Neuron (in vitro differentiated cells): ENCODE data around the gene FYCO1.

Source experiments
- H2AFZ ChIP-seq: one replicate; pipeline ENCODE4 v1.6.1; 2013; ENCODE audit warnings: low read depth, mild to moderate bottlenecking, inconsistent platforms, low read length, moderate library complexity
- H3K27me3 ChIP-seq: one replicate; pipeline ENCODE4 v1.6.1; 2013; ENCODE audit warnings: low read length; ENCODE audit not compliant: insufficient read depth
- H3K36me3 ChIP-seq: one replicate; pipeline ENCODE4 v1.6.1; 2013; ENCODE audit warnings: low read length; ENCODE audit not compliant: insufficient read depth
- H3K4me1 ChIP-seq: one replicate; pipeline ENCODE4 v1.6.1; 2013; ENCODE audit warnings: low read length; ENCODE audit not compliant: insufficient read depth
- H3K4me3 ChIP-seq: 2 replicates; pipeline ENCODE4 v1.5.1; 2013; ENCODE audit warnings: mild to moderate bottlenecking, low read length, moderate library complexity
- H3K9me3 ChIP-seq: one replicate; pipeline ENCODE4 v1.6.1; 2013; ENCODE audit warnings: low read length

Gene FYCO1

GRCh38 chr3:45938043-45938435, 57.6 kb downstream of the FYCO1 start:
- Histone ChIP-seq H3K9me3 (peaks cover 5% of the 10 kb centered on the region), H3K4me1 (no peaks in the 10 kb centered on the region), H3K27me3 (no peaks in the 10 kb centered on the region), H2AFZ (no peak overlapping the region), H3K4me3 (no peak overlapping the region), H3K36me3 (peaks cover 26% of the 10 kb centered on the region)

- no peaks in the 10 kb centered on the region for H3K4me1 ChIP-seq
Measured at GRCh38 chr3:45937206-45938042, 58.2 kb downstream of the FYCO1 start.

DNA sequence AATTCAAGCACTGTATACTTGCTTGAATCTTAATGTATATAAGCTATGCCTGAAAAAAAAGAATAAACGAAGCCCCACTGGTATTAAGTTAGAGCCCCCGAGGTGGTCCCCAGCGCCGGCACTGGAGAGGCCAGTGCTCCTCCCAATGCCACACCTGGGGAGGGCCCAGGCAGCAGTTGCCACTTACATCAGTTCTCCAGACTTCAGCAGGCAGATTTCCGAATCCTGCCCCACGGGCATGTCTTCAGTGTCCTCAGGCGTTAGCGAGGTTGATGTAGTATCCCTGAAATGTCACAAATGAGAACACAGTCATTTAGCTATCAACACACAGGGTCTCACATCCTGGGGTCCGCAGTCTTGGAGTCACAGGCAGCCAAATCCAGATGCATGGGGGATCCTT, 59.4 kb downstream of the FYCO1 start:
- Histone ChIP-seq H3K9me3 (peaks cover 5% of the 10 kb centered on the region), H3K27me3 (no peaks in the 10 kb centered on the region), H3K4me1 (no peaks in the 10 kb centered on the region), H3K36me3 (peaks cover 35% of the 10 kb centered on the region), H2AFZ (no peak overlapping the region), H3K4me3 (no peak overlapping the region)

More at GRCh38 chr3:45937206-45938042, 58.2 kb downstream of the FYCO1 start:
- H3K4me3 ChIP-seq: no peak overlapping the region
- no peak overlapping the region for H2AFZ ChIP-seq
- peaks cover 27% of the 10 kb centered on the region for H3K36me3 ChIP-seq
- peaks cover 5% of the 10 kb centered on the region for H3K9me3 ChIP-seq
- no peaks in the 10 kb centered on the region for H3K27me3 ChIP-seq

DNA sequence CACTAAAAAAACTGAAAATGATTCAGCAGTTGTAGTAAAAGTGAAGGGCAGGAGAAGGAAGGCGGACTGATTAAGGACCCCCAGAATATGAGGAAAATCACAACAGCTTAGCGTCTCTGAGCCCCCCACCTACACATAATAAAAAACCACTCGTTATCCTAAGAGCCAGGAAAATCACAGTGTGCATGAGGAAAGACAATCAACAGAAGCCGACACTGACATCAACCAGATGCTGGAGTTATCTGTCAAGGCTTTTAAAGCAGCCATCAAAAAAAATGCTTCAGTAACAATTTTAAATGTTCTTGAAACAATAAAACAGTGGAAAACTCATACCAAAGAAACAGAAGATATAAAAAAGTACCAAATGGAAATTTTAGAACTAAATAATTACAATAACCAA, 62.0 kb downstream of the FYCO1 start:
- Histone ChIP-seq H3K4me3 (no peak overlapping the region), H3K4me1 (no peaks in the 10 kb centered on the region), H3K9me3 (peaks cover 5% of the 10 kb centered on the region), H3K27me3 (no peaks in the 10 kb centered on the region), H2AFZ (no peak overlapping the region), H3K36me3 (peaks cover 54% of the 10 kb centered on the region)

DNA sequence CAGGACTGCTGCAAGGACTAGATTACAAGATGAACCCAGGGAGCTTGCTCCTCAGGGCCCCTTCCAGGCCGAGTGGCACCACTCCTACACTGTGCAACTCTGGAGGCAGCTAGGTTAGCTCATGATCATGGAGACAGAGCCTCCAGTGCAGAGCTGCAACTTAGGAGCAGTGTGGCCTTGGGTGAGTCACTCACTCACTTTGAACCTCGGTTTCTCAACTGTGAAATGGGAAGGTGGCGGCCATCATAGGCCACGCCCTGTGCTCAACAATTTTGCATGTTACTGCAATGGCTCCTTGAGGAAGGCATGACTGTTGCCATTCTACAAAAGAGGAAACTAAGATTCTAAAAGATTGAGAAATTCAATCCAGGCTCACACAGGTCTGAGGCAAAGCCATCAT, 63.5 kb downstream of the FYCO1 start:
- Histone ChIP-seq H3K36me3 (peaks cover 66% of the 10 kb centered on the region), H3K9me3 (peaks cover 5% of the 10 kb centered on the region), H2AFZ (no peak overlapping the region), H3K4me1 (no peaks in the 10 kb centered on the region), H3K4me3 (no peak overlapping the region), H3K27me3 (no peaks in the 10 kb centered on the region)

DNA sequence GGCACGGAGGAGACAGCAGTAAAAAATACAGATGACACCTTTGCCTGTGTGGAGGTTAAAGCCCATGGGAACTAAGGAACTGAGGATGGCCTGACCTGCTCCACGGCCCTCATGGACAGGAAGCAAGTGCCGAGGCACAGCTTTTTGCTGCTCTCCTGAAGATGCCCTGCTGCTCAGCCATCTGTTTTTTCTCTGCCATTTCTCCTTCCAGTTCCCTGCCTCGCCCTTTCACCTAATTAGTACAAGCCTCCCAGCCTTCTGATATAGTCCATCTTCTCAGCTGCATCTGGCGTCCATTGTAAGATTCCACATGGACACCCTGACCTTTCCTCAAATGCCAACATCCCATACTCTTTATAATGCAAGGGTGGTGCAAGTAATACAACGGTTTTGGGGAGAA, 64.1 kb downstream of the FYCO1 start:
- Histone ChIP-seq H3K36me3 (peaks cover 64% of the 10 kb centered on the region), H3K4me3 (no peak overlapping the region), H3K4me1 (no peaks in the 10 kb centered on the region), H3K27me3 (no peaks in the 10 kb centered on the region), H2AFZ (no peak overlapping the region), H3K9me3 (peaks cover 5% of the 10 kb centered on the region)

DNA sequence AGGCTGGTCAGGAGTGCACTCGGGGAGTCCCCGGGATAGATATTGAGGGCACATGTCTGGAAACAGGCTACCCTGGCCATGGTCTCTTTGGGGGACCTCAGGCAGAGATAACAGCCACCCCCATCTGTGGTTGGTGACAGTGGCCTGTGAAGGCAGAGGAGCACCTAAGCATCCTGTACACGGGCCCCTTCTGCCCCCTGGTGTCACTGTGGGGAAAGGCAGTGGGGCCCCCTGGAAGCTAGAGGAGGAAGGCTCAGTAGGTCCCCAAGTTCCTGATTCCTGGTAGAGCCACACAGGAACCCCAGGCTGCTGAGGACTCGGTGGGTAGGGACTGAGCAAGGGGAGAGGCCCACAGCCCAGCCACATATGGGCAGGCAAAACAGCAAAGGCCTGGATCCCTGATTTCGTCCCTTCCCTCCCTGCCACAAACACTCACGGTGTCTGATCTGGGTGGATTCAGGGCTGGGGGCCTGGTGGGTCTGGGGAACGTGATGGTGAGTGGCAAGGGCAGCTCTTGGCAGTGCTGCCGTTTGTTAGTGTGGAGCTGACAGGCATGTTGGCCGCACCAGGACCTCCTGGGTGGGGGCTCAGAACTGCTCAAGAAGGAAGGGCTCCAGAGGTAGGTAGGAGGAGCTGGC, 66.5 kb downstream of the FYCO1 start:
- H3K9me3 ChIP-seq: no peaks in the 10 kb centered on the region
- H3K4me1 ChIP-seq: no peaks in the 10 kb centered on the region
- H3K27me3 ChIP-seq: no peaks in the 10 kb centered on the region
- peaks cover 44% of the 10 kb centered on the region for H3K36me3 ChIP-seq
- H3K4me3 ChIP-seq: no peak overlapping the region
- no peak overlapping the region for H2AFZ ChIP-seq

GRCh38 chr3:45927881-45928280, 67.7 kb downstream of the FYCO1 start:
- Histone ChIP-seq H3K27me3 (no peaks in the 10 kb centered on the region), H3K4me1 (no peaks in the 10 kb centered on the region), H3K36me3 (peaks cover 49% of the 10 kb centered on the region), H3K4me3 (no peak overlapping the region), H3K9me3 (no peaks in the 10 kb centered on the region), H2AFZ (no peak overlapping the region)

- H3K4me3 ChIP-seq: no peak overlapping the region
- no peaks in the 10 kb centered on the region for H3K4me1 ChIP-seq
- no peaks in the 10 kb centered on the region for H3K9me3 ChIP-seq
- H2AFZ ChIP-seq: no peak overlapping the region
- H3K36me3 ChIP-seq: peaks cover 47% of the 10 kb centered on the region
- no peaks in the 10 kb centered on the region for H3K27me3 ChIP-seq
Measured at GRCh38 chr3:45923755-45924154, 71.9 kb downstream of the FYCO1 start.

DNA sequence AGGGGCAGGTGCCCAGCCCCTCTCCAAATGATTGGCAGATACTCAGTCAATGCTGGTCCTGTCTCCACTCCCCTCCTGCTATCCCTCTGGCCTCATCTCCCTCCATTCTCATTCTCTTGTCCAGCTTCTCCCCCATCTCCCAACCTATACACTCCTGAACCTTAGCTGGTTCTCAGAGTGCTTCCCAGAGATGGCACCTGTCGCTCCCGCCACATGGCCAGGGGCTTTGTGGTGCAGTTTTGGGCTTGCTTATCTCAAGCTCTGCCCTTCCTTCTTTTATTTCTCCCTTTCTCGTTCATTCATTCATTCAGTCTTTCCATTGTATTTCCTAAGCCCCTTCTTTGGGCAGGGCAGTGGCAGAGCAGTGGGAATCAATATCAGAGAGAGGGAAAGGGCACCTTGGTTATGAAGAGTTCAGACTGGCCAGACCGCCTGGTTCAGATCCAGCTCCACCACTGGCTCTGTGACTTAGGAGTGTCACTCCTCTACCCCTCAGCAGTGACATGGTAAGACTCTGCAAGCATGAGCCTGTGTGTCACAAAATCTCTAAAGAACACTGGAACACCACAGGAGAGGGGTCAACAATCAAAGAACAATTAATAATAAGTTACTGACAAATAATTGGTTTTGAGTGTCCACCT, 72.6 kb downstream of the FYCO1 start:
- H3K4me3 ChIP-seq: no peak overlapping the region
- no peaks in the 10 kb centered on the region for H3K4me1 ChIP-seq
- no peaks in the 10 kb centered on the region for H3K9me3 ChIP-seq
- H2AFZ ChIP-seq: no peak overlapping the region
- H3K27me3 ChIP-seq: no peaks in the 10 kb centered on the region
- H3K36me3 ChIP-seq: peaks cover 40% of the 10 kb centered on the region

GRCh38 chr3:45922039-45922326, 73.6 kb downstream of the FYCO1 start:
- Histone ChIP-seq H3K9me3 (no peaks in the 10 kb centered on the region), H3K4me1 (no peaks in the 10 kb centered on the region), H2AFZ (no peak overlapping the region), H3K27me3 (no peaks in the 10 kb centered on the region), H3K36me3 (peaks cover 33% of the 10 kb centered on the region), H3K4me3 (no peak overlapping the region)

DNA sequence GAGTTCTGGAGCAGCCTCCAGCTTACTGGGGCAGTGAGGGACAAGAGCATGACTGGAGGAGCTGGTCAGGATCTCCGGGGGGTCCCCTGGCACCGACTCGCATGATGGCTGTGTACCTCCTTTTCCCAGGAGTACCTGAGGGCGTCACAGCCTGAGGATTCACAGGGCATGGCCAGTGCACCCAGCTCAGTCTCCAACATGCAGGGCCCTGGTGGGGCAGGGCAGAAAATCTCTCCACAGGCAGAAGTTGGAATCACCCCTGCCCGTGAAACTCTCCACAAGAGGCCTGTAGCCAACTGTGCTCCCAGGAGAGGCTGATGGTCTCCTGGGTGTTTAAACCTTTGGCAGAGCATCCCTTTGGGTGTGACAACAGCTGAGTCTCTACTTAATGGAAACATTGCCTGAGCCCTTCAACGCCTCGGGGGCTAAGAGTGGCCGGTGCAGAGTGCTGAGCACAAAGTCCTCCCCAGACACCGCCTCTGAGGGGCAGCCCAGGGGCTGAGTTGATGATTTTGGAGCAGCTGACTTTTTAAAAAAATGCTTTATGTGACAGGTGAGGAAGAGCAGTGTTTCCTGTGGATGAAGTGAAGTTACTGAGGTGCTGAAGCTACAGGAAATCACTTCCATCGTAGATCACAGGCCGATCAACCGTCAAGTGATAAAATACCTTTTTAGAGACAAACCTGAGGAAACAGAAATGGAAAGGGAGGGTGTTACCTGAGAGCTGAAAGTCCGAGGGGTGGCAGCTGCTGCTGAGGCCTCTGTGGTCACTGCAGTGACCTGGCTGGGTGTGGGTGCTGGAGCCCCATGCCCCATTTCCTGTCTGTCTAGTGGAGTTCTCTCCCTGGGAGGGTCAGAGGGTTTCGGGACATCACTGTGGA, 74.2 kb downstream of the FYCO1 start:
- Histone ChIP-seq H3K4me1 (no peaks in the 10 kb centered on the region), H3K27me3 (no peaks in the 10 kb centered on the region), H3K36me3 (peaks cover 33% of the 10 kb centered on the region), H3K9me3 (no peaks in the 10 kb centered on the region), H3K4me3 (no peak overlapping the region), H2AFZ (no peak overlapping the region)
